Adipose tissue (tissue), 3 donors: ENCODE results near the gene MYBPHL. TPM values are rescaled to one million over a fixed set of nuclear protein-coding genes. Genes with fewer than 3 reads are reported as not detected.

Experiments
- H3K27ac ChIP-seq: one replicate; pipeline ENCODE4 v1.5.1; 2013; ENCODE audit warnings: low read depth, low read length
- WGBS, 3 donors: extraction: QIAGEN DNeasy Blood & Tissue Kit; methylation state at CpG; one replicate each; pipeline ENCODE4 v1.1.7; 2013; 5-methylcytosine and 5-hydroxymethylcytosine counted together
- polyA plus RNA-seq, 3 donors: library from polyadenylated mRNA; stranded (reverse); fragments of 200-250 nt; gene quantifications; one replicate each; pipeline ENCODE4 v1.2.3, GENCODE V29; 2013
- donor health status: healthy with polysubstance abuse.
- donor health status: Bipolar disorder and iron deficiency.
- donor health status: healthy.

The MYBPHL gene
- polyA plus RNA-seq, 3 donors = 0.06 to 0.34 (median 0.19) TPM

DNA sequence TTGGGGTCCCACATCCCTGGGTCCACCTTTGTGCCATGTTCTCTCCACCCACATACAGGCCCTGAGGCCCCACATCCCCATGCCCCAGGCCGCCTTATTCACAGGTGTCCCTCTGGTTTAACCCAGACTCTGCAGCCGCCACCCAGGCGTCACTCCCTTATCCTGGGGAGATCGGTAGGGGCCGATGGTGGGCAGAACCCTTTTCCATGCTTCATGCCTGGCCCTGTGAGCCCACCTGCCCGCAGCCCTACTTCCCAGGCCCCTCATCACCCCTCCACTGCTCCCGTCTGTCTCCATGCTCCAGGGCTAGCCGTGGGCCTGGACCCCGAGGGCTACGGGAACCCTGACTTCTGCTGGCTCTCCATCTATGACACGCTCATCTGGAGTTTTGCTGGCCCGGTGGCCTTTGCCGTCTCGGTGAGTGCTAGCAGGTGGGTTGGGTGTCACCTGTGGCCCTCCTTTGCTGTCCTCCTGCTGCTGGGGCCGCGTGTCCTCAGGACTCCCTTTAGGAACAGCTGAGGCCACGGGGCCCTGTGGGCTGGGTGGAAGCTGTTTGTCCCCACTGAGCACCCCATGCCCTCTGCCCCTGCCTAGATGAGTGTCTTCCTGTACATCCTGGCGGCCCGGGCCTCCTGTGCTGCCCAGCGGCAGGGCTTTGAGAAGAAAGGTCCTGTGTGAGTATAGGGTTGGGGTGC is 36.0 kb downstream of the MYBPHL start:
- WGBS, 3 donors = 91 to 94% (median 92%) methylated on average over 18 to 20 of the region's 20 CpGs
- no peak overlapping the region for H3K27ac ChIP-seq

GRCh38 chr1:109269981-109270622 is 36.7 kb downstream of the MYBPHL start:
- WGBS, 3 donors = 90 to 95% (median 94%) methylated on average over 17 of the region's 17 CpGs
- H3K27ac ChIP-seq = no peak overlapping the region

GRCh38 chr1:109269212-109269980 is 37.4 kb downstream of the MYBPHL start:
- H3K27ac ChIP-seq = no peak overlapping the region
- 92% methylated on average over 33 of the region's 33 CpGs for WGBS, 3 donors

- H3K27ac ChIP-seq = no peak overlapping the region
- WGBS, 3 donors = 91 to 95% (median 93%) methylated on average over 29 of the region's 29 CpGs
These were observed 38.2 kb downstream of the MYBPHL start for GRCh38 chr1:109268431-109269211.

DNA sequence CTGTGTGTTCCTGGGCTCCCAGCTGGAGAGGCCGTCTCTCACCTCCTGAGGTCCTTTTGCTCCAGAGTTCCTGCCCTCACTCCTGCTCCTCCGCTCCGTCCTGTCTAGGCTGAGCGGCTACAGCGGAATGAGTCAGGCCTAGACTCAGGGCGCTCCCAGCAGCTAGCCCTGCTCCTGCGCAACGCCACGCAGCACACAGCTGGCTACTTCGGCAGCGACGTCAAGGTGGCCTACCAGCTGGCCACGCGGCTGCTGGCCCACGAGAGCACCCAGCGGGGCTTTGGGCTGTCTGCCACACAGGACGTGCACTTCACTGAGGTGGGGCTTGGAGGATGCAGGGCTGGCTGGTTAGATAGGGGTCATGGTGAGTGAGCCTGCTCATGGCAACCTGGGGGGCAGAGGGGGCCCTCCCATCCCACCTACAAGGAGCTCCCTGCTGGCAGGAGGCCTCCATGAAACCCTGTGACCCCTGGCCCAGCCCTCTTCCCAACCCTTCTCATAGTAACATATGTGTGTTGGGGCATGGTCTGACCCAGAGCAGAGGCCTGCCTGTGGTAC is 39.0 kb downstream of the MYBPHL start:
- WGBS, 3 donors = 87 to 93% (median 91%) methylated on average over 17 of the region's 17 CpGs
- no peak overlapping the region for H3K27ac ChIP-seq

DNA sequence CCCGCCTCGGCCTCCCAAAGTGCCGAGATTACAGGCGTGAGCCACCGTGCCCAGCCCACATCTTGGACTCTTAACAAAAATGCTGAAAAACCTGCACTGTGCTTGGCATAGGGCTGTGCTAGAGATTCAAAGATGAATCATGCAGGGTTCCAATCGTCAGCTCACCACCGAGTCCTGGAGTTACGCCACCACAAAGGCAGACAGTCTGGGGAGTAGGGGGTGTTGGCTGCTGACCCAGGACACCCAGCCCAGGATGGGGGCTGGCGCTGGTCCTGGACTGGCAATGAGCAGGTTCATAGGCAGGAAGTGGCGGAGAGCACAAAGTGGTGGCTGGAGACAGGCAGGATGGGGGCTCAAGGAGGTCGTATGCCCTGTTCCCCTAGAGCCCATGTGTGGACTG is 39.8 kb downstream of the MYBPHL start:
- H3K27ac ChIP-seq = no peak overlapping the region
- 77 to 86% (median 82%) methylated on average over 11 of the region's 11 CpGs for WGBS, 3 donors

DNA sequence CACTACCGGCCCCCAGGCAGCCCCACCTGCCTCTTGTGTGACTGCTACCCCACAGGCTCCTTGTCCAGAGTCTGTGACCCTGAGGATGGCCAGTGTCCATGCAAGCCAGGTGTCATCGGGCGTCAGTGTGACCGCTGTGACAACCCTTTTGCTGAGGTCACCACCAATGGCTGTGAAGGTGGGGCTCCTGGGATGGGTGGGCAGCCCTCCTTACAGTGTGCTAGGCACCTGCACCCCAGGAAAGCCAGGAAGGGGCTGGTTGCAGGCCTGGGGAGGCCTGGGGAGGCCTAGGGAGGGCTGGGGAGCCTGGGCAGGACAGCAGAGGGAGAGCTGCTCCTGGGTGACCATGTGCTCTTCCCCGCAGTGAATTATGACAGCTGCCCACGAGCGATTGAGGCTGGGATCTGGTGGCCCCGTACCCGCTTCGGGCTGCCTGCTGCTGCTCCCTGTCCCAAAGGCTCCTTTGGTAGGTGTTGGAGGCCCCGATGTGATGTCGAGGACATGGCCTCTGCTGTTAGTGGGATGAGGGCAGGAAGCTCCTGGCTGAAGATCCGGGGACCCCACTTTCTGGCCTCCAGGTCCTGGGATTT is 41.0 kb downstream of the MYBPHL start:
- 92 to 93% (median 92%) methylated on average over 13 of the region's 13 CpGs for WGBS, 3 donors

DNA sequence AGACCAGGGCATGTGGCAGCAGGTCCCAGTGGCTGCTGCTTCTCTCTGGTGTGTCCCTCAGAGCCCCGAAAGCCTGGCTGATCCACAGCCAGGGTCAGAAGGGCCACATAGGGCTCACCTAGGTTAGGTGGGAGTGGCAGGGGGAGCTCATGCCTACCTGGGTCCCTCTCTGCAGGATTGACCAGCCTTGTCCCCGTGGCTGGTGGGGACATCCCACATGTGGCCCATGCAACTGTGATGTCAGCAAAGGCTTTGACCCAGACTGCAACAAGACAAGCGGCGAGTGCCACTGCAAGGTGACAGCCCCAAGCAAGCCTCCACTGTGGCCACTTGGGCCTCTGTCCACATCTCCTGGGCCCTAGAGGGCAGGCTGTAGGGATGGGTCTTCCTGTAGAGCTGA is 41.8 kb downstream of the MYBPHL start:
- H3K27ac ChIP-seq = no peak overlapping the region
- 89 to 95% (median 91%) methylated on average over 4 of the region's 4 CpGs for WGBS, 3 donors

More for the DNA sequence above, 41.0 kb downstream of the MYBPHL start:
- H3K27ac ChIP-seq = no peak overlapping the region

DNA sequence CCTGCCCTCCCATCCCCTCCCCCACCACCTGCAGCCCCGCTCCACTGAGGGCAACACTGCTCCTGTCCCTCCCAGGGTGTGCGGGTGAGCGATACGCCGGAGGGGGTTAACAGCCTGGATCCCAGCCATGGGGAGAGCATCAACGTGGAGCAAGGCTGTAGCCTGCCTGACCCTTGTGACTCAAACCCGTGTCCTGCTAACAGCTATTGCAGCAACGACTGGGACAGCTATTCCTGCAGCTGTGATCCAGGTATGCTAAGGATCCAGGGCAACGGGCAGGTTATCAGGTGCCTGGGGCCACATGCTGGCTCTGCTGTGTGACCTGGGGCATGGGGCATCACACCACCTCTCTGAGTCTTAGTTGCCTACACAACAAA is 42.4 kb downstream of the MYBPHL start:
- no peak overlapping the region for H3K27ac ChIP-seq
- 75 to 77% (median 76%) methylated on average over 9 of the region's 9 CpGs for WGBS, 3 donors

GRCh38 chr1:109263597-109264378 is 43.0 kb downstream of the MYBPHL start:
- no peak overlapping the region for H3K27ac ChIP-seq
- WGBS, 3 donors = 41 to 56% (median 54%) methylated on average over 29 of the region's 29 CpGs

DNA sequence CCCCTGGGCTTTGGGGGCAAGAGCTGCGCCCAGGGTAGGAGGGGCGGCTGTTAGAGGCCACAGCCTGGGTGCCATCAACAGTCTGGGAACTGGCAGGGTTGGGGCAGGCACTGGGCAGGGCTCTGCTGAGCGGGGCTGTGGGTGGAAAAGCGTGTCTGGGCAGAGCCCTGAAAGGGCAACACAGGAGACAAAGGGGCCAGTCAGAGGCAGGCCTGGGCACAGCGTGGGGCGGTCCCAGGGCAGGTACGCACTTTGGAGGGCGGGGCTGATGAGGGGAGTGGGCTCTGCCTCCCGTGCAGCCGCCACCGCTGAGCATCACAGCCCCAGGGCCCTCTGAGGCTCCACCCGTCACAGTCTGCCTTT is 43.6 kb downstream of the MYBPHL start:
- no peak overlapping the region for H3K27ac ChIP-seq
- WGBS, 3 donors = 68 to 81% (median 69%) methylated on average over 12 of the region's 12 CpGs

GRCh38 chr1:109262231-109263055 is 44.4 kb downstream of the MYBPHL start:
- no peak overlapping the region for H3K27ac ChIP-seq
- 89 to 91% (median 89%) methylated on average over 22 of the region's 22 CpGs for WGBS, 3 donors

GRCh38 chr1:109261578-109261977 is 45.2 kb downstream of the MYBPHL start:
- H3K27ac ChIP-seq = no peak overlapping the region
- WGBS, 3 donors = 87 to 91% (median 89%) methylated on average over 6 of the region's 6 CpGs

DNA sequence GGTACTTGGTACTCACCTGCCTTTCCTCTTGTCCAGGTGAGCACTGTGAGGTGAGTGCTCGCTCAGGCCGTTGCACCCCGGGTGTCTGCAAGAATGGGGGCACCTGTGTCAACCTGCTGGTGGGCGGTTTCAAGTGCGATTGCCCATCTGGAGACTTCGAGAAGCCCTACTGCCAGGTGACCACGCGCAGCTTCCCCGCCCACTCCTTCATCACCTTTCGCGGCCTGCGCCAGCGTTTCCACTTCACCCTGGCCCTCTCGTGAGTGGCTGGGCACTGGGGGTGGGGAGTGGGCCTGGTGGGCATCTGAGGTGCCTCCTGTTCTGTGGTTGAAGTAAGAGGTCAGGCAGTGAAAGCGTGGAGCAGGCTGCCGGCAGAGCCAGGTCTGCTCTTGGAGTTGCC is 45.8 kb downstream of the MYBPHL start:
- 93 to 94% (median 94%) methylated on average over 16 of the region's 16 CpGs for WGBS, 3 donors
- no peak overlapping the region for H3K27ac ChIP-seq

GRCh38 chr1:109259674-109260557 is 46.9 kb downstream of the MYBPHL start:
- WGBS, 3 donors = 79 to 82% (median 80%) methylated on average over 7 of the region's 7 CpGs

More at GRCh38 chr1:109259674-109260557, 46.9 kb downstream of the MYBPHL start:
- H3K27ac ChIP-seq = no peak overlapping the region
